Activated T-helper 1 cell treated with anti-CD3 and anti-CD28 coated beads, Interleukin-12 subunit alpha, Interleukin-12 subunit beta, Interleukin-2, Interleukin-4 antibody, amounts not matched to agents 30 ng/mL and 10 ng/mL and 1 ng/mL, durations not matched to agents 14 hours and 24 hours and 36 hours (primary cell): Measurements from ENCODE around the gene GALNT18. TPM values are rescaled to one million over a fixed set of nuclear protein-coding genes. Genes with fewer than 3 reads are reported as not detected.

Source experiments
- DNase-seq: peaks from one replicate; pipeline ENCODE4 v3.0.0; 2021; ENCODE audit warnings: low spot score
- H3K27ac Mint-ChIP-seq: one replicate; pipeline ENCODE4 v1.8.0; 2021; ENCODE audit warnings: mild to moderate bottlenecking, mixed read lengths
- H3K27me3 Mint-ChIP-seq: one replicate; pipeline ENCODE4 v1.8.0; 2022; ENCODE audit warnings: mild to moderate bottlenecking, moderate library complexity, mixed read lengths; ENCODE audit not compliant: insufficient read depth
- H3K36me3 Mint-ChIP-seq: one replicate; pipeline ENCODE4 v1.8.0; 2021; ENCODE audit warnings: low read depth, mixed read lengths
- H3K4me1 Mint-ChIP-seq: one replicate; pipeline ENCODE4 v1.8.0; 2021; ENCODE audit warnings: low read depth, mixed read lengths
- H3K4me3 Mint-ChIP-seq: one replicate; pipeline ENCODE4 v1.8.0; 2021; ENCODE audit warnings: mild to moderate bottlenecking, moderate library complexity, mixed read lengths
- H3K9me3 Mint-ChIP-seq: one replicate; pipeline ENCODE4 v1.8.0; 2021; ENCODE audit warnings: mixed read lengths
- intact Hi-C: fragments of 100-400 bp; cut with micrococcal nuclease; formaldehyde crosslinking; loops from one replicate; pipeline ENCODE4 v1.15.1; 2024
- total RNA-seq: library from RNA; stranded (reverse); gene quantifications from 2 replicates; pipeline ENCODE4 v1.2.3, GENCODE V29; 2022

Gene GALNT18
- total RNA-seq, 1 donor from 2014 or later = 5.3 TPM

DNA sequence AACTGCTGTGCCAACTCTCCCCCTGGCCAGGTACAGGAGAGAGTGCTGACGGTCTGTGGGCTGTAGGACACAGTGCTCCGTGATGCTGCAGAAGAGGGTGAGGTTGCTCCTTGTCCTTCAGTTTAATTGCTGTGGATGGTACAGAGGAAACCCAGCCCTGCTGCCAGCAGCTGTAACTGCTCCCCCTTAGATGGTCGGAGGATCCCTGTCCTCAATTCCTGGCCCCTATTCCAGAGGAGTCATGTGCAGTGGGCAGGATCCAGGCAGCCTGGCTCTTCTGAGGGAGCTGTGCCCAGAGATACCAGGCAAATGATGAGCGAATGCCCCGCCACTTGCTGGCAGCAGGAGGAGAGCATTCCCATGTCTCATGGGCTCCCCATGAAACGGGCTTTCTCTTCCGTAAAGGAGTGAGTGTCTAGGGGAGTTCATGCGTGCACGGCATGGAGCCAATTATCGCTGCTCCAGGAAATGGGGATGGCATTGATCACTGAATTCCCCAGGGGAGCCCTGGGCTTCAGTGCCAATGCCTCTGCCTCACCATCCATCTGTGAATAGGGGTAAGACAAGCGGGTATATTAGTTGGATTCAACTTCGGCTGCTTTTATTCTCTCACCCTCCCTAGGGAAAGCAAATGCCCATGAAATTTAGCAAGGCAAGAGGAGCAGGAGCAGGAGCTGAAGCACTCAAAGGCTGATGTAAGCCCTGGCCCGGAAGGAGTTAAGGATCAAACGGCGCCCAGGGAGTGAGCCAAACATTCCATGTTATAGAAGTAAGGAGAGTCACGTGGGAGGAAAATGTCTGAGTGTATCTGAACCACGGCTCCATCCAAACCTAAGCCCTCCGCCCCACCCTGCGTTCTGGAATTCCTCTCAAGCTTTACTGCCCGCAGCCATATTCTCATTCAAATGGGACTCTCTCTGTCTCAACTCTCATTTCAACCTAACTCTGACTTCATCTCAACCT is 217.8 kb downstream of the GALNT18 start:
- Mint-ChIP-seq H3K27ac (no peak overlapping the region), H3K27me3 (peaks cover 2% of the 10 kb centered on the region)

GRCh38 chr11:11401960-11402535 is 219.8 kb downstream of the GALNT18 start:
- Mint-ChIP-seq H3K9me3 (no peaks in the 10 kb centered on the region), H3K36me3 (no peaks in the 10 kb centered on the region), H3K4me1 (no peaks in the 10 kb centered on the region), H3K4me3 (no peak overlapping the region), H3K27me3 (no peaks in the 10 kb centered on the region), H3K27ac (no peak overlapping the region)
- intact Hi-C loops = loop anchor here (10.0 kb wide), 1 partner anchor 383 kb away; no protein-coding TSS in a partner anchor
- no peak for DNase-seq

More for the DNA sequence above, 217.8 kb downstream of the GALNT18 start:
- Mint-ChIP-seq H3K4me1 (no peaks in the 10 kb centered on the region), H3K9me3 (no peaks in the 10 kb centered on the region), H3K4me3 (no peak overlapping the region), H3K36me3 (no peaks in the 10 kb centered on the region)
- DNase-seq = no peak
- intact Hi-C loops = loop anchor here (10.0 kb wide), 1 partner anchor 381 kb away; no protein-coding TSS in a partner anchor

DNA sequence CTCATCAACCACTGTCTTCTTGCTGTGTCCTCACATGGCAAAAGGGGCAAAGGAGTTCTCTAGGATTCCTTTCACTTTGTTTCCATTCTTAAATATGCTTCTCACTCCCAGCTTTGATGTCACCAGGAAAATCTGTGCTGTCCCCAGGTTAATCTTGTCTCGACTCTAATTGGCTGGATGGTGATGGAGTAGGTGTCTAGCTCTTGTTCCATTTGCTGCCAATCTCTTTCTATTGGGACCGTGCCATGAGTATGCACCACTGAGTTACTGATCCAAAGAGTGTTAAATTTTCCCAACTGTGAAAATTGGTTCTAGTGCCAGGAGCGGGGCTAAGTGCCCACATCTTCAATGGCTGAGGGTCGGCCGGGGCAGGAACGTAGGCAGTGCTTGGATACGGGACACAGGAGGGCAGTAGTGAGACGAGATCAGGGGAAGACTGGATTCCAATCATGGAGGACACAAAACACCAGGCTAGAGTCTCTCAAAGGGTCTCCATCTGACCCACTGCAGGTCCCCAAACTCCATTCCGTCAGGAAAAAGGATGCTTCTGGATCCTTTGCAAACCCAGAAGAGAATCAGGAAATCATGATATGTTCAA is 221.1 kb downstream of the GALNT18 start:
- H3K4me1 Mint-ChIP-seq = no peaks in the 10 kb centered on the region
- no peaks in the 10 kb centered on the region for H3K36me3 Mint-ChIP-seq
- H3K27ac Mint-ChIP-seq = no peak overlapping the region
- H3K27me3 Mint-ChIP-seq = no peaks in the 10 kb centered on the region
- H3K4me3 Mint-ChIP-seq = no peak overlapping the region
- intact Hi-C loops = loop anchor here (10.0 kb wide), 1 partner anchor 384 kb away; no protein-coding TSS in a partner anchor
- H3K9me3 Mint-ChIP-seq = no peaks in the 10 kb centered on the region
- DNase-seq = no peak

DNA sequence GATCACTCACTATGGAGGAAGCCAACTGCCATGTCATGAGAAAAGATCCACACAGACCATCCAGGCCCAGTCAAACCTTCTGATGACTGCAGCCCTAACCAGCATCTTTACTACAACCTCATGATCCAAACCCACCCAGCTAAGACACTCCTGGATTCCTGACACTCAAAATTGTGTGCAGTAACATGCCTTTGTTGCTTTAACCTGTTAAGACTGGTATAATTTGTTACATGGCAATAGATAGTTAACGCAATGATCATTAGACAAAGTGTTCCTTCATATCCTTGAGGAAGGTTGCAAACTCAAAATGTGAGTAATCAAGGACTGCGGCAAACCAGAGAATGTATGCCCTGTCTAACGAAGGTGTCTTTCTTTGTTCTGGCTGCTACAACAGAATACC is 221.7 kb downstream of the GALNT18 start:
- Mint-ChIP-seq H3K36me3 (no peaks in the 10 kb centered on the region), H3K27me3 (no peaks in the 10 kb centered on the region), H3K9me3 (no peaks in the 10 kb centered on the region), H3K4me1 (no peaks in the 10 kb centered on the region), H3K27ac (no peak overlapping the region), H3K4me3 (no peak overlapping the region)
- intact Hi-C loops = loop anchor here (10.0 kb wide), 1 partner anchor 385 kb away; no protein-coding TSS in a partner anchor
- DNase-seq = no peak

DNA sequence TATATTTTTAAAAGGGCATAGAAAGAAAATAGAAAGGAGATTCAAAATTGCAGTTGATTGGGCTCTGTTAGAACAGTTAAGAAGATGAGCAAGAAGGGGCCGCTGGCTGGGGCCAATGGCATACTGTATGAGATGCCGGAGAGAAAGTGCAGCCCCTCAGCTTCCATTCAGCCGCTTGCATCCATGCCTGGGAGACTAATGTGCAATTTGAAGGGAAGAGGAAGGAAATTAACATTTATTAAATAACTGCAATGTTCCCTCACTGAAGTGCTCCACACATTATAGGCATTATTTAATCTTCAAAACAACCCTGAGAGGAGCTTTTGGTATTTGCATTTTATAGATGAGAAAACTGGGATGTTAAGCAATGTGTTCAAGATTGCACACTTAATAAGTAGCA is 224.0 kb downstream of the GALNT18 start:
- no peak for DNase-seq
- Mint-ChIP-seq H3K4me3 (no peak overlapping the region), H3K27ac (no peak overlapping the region), H3K9me3 (no peaks in the 10 kb centered on the region), H3K4me1 (no peaks in the 10 kb centered on the region), H3K27me3 (no peaks in the 10 kb centered on the region), H3K36me3 (no peaks in the 10 kb centered on the region)
- intact Hi-C loops = no loop called here

DNA sequence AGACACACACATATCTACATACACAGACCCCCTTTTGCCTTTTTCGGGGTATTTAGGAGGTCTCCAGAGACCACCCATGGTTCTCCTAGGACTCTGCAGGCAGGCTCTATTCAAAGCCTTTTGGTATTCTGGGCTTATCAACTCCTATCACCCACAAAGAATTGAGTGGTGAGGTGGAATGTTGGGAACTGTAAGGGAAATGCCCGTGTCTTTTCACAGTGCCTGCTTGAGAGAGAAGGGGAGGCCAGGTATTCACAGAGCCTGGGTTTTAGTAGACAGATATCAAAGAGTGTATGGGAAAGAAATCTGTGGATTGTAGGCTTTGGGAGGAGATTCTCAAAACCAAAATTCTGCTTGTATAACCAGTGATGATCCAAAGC is 224.8 kb downstream of the GALNT18 start:
- intact Hi-C loops = no loop called here
- H3K9me3 Mint-ChIP-seq = no peaks in the 10 kb centered on the region
- no peak overlapping the region for H3K4me3 Mint-ChIP-seq
- no peak for DNase-seq
- no peak overlapping the region for H3K27ac Mint-ChIP-seq
- no peaks in the 10 kb centered on the region for H3K4me1 Mint-ChIP-seq
- H3K36me3 Mint-ChIP-seq = no peaks in the 10 kb centered on the region
- H3K27me3 Mint-ChIP-seq = no peaks in the 10 kb centered on the region

- Mint-ChIP-seq H3K36me3 (no peaks in the 10 kb centered on the region), H3K4me1 (no peaks in the 10 kb centered on the region), H3K27me3 (no peaks in the 10 kb centered on the region), H3K9me3 (no peaks in the 10 kb centered on the region), H3K4me3 (no peak overlapping the region), H3K27ac (no peak overlapping the region)
- no peak for DNase-seq
- intact Hi-C loops = no loop called here
Observed at GRCh38 chr11:11396301-11397035, 225.3 kb downstream of the GALNT18 start.

GRCh38 chr11:11395126-11395525 is 226.7 kb downstream of the GALNT18 start:
- no peak for DNase-seq
- Mint-ChIP-seq H3K4me1 (no peaks in the 10 kb centered on the region), H3K27me3 (no peaks in the 10 kb centered on the region), H3K9me3 (no peaks in the 10 kb centered on the region), H3K27ac (no peak overlapping the region), H3K4me3 (no peak overlapping the region), H3K36me3 (no peaks in the 10 kb centered on the region)
- intact Hi-C loops = no loop called here

DNA sequence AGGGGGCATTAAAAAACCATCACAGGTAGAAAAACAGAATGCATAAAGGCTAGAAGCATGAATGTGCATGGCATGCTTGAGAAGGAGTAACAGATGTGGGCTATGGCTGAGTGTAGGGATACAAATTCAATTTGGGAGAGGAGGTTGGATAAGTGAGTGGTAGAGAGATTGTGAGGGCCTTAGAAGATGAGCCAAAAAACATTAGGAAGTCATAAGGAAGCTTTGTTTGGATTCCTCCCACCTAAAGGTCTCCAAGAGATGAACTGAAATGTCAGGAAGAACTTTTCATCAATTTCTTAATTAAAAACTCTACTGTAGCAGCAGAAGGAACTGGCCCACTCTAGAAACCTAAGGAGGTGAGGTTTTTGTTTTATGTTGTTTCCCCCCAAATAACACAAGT is 227.6 kb downstream of the GALNT18 start:
- no peaks in the 10 kb centered on the region for H3K36me3 Mint-ChIP-seq
- no peaks in the 10 kb centered on the region for H3K4me1 Mint-ChIP-seq
- no peak overlapping the region for H3K27ac Mint-ChIP-seq
- intact Hi-C loops = no loop called here
- H3K27me3 Mint-ChIP-seq = no peaks in the 10 kb centered on the region
- DNase-seq = no peak
- H3K9me3 Mint-ChIP-seq = no peaks in the 10 kb centered on the region
- no peak overlapping the region for H3K4me3 Mint-ChIP-seq

DNA sequence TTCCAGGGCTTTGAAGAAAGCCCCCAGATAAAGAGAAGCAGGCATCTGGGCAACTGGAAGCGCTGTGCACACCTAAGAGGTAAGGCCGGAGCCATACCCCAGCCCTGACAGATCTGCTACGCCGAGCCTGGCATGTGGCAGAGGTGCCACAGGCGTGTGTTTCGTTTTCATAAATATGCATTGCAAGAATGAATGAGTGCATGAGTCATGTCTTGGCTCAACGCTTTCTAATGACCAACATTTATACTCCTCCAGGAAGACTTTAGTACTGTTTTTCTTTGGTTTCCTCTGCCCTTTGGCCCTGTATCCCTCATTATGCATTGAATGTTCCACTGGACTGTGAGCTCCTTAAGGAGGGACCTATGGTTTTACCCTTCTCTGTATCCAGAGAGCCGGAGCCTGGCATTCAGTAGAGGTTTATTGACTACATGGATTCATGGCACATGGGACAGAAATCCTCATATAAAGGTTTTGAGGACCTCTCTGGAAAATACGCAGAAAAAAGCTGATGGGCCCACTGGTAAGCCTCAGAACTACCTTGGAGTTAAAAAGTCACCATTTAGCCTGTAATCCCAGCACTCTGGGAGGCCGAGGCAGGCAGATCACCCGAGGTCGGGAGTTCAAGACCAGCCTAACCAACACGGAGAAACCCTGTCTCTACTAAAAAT is 229.9 kb downstream of the GALNT18 start:
- Mint-ChIP-seq H3K9me3 (no peaks in the 10 kb centered on the region), H3K4me1 (no peaks in the 10 kb centered on the region)
- intact Hi-C loops = no loop called here

GRCh38 chr11:11391169-11391568 is 230.6 kb downstream of the GALNT18 start:
- Mint-ChIP-seq H3K9me3 (no peaks in the 10 kb centered on the region), H3K27ac (no peak overlapping the region), H3K4me1 (no peaks in the 10 kb centered on the region), H3K36me3 (no peaks in the 10 kb centered on the region), H3K4me3 (no peak overlapping the region), H3K27me3 (no peaks in the 10 kb centered on the region)
- no peak for DNase-seq
- intact Hi-C loops = no loop called here

More for the DNA sequence above, 229.9 kb downstream of the GALNT18 start:
- no peaks in the 10 kb centered on the region for H3K36me3 Mint-ChIP-seq
- no peak overlapping the region for H3K27ac Mint-ChIP-seq
- DNase-seq = no peak
- no peak overlapping the region for H3K4me3 Mint-ChIP-seq
- no peaks in the 10 kb centered on the region for H3K27me3 Mint-ChIP-seq

DNA sequence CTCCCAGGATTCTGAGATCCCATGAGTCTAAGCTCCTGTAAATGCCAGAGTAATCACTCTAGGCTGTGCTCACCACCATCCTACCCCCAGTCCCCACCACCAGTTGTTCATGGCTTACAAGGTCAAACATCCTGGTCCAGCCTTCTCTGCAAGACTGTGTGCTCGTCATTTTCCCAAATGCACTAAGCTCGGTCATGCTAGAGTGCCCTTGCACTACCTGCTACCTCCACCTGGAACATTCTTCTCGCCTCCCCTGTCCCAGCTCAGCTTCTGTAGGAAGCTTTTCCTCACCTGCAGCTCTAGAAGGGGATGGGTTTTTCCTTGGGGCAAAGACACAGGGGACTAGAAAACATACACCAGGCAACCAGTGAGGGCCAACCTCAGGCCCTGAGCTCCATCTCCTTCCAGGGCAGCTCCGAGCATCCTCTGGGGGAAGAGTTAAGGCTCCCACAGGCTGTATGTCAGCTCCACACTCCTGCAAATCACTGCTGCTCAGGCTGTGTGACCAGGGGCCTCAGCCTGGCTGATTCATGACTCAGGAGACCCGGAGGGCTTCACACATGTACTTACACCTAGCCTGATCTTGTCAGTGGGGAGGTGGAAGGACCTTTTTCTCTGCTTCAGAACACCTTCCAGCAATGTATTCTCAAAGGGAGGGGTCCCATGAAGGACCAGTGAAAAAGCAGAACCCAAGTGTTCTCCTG is 231.6 kb downstream of the GALNT18 start:
- Mint-ChIP-seq H3K27ac (no peak overlapping the region), H3K4me3 (no peak overlapping the region), H3K4me1 (no peaks in the 10 kb centered on the region), H3K36me3 (no peaks in the 10 kb centered on the region), H3K27me3 (no peaks in the 10 kb centered on the region), H3K9me3 (no peaks in the 10 kb centered on the region)
- intact Hi-C loops = no loop called here
- no peak for DNase-seq
